Left lung (tissue), 10 donors: Measurements from ENCODE around the gene PDCD7. TPM values are rescaled to one million over a fixed set of nuclear protein-coding genes. Genes with fewer than 3 reads are reported as not detected.

Source experiments
- ATAC-seq: fragments of 200-7000 bp; cut with Tn5 transposase; one replicate; pipeline ENCODE4 v1.9.1; 2020; ENCODE audit warnings: moderate library complexity
- DNase-seq, 4 donors: peaks; one replicate each; pipeline ENCODE4 v3.0.0-alpha.2; 2013 to 2020
- H3K27ac ChIP-seq, 2 donors: fragments of 200-600 bp; sonication (generic) in 1 of 2; one replicate each; pipeline versions ENCODE4 v1.5.0 to v1.8.0; 2020 to 2021
- H3K27me3 ChIP-seq, 2 donors: fragments of 200-600 bp; sonication (generic) in 1 of 2; one replicate each; pipeline versions ENCODE4 v1.5.0 to v1.8.0; 2020 to 2021
- H3K36me3 ChIP-seq, 2 donors: fragments of 200-600 bp; sonication (generic) in 1 of 2; one replicate each; pipeline versions ENCODE4 v1.5.0 to v1.8.0; 2020 to 2021
- H3K4me1 ChIP-seq, 2 donors: fragments of 200-600 bp; one replicate each; pipeline ENCODE4 v1.8.0; 2021
- H3K4me3 ChIP-seq, 2 donors: fragments of 200-600 bp; sonication (generic) in 1 of 2; one replicate each; pipeline versions ENCODE4 v1.5.0 to v1.8.0; 2020 to 2021; ENCODE audit warnings: mild to moderate bottlenecking in 1 of 2
- H3K9me3 ChIP-seq, 2 donors: fragments of 200-600 bp; sonication (generic) in 1 of 2; one replicate each; pipeline versions ENCODE4 v1.5.0 to v1.8.0; 2020 to 2021
- intact Hi-C, 2 donors: fragments of 100-400 bp; cut with DNase I; formaldehyde crosslinking; loops; one replicate each; pipeline versions ENCODE4 v1.11.2 to v1.14.2; 2022
- polyA plus RNA-seq, 6 donors: library from polyadenylated mRNA; unstranded; fragments of 120-200 nt; gene quantifications; one replicate each; pipeline ENCODE4 v1.2.1, GENCODE V29; 2013; ENCODE audit not compliant: insufficient read length in 6 of 6
- total RNA-seq, 2 donors: library from RNA; stranded (reverse); fragmentation: NEBNext Ultra II Directional; extraction: Animal tissue kit (Norgen Biotek cat#: 25700); gene quantifications; one replicate each; pipeline ENCODE4 v1.2.1, GENCODE V29; 2021
- TF ChIP-seq, protein P1 (sequence below), 2 donors: fragments of 200-600 bp; sonication (generic) in 1 of 2; IDR thresholded peaks; one replicate each; pipeline versions ENCODE4 v1.5.0 to v1.8.0; 2021; ENCODE audit warnings: antibody characterized with exemption in 2 of 2
- donor health status: DM: no; HTN: yes; CAD: no.
- donor health status: DM: no; HTN: no; CAD: no.

The PDCD7 gene
- total and polyA plus RNA-seq, 8 donors: 15.8 to 35.4 (median 33.8) TPM

DNA sequence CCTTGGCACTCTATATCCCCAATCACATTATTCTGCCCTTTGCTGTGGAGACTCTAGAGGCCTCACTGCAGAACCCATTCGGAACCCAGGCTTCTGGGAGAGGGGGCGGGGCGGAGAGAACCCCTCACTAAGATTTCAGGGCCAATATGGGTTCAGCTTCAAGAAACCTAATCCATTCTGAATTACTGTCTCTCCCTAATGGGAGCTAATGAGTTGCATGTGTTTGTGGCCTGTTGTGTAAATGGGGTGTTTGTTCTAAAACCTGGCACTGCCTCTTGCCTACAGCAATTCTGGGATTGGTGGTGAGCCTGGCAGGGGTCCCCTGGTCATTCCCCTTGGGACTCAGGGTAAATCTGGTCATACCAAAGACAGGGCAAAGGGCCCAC is 65.2 kb downstream of the PDCD7 start:
- H3K27ac ChIP-seq: peak overlapping the region; percentile 68 to 89
- intact Hi-C loops: no loop called here
- peaks cover 6 to 44% of the 10 kb centered on the region in 2 donors for H3K27me3 ChIP-seq
- H3K9me3 ChIP-seq: no peaks in the 10 kb centered on the region
- no peaks in the 10 kb centered on the region for H3K36me3 ChIP-seq
- TF ChIP-seq, protein P1, sequence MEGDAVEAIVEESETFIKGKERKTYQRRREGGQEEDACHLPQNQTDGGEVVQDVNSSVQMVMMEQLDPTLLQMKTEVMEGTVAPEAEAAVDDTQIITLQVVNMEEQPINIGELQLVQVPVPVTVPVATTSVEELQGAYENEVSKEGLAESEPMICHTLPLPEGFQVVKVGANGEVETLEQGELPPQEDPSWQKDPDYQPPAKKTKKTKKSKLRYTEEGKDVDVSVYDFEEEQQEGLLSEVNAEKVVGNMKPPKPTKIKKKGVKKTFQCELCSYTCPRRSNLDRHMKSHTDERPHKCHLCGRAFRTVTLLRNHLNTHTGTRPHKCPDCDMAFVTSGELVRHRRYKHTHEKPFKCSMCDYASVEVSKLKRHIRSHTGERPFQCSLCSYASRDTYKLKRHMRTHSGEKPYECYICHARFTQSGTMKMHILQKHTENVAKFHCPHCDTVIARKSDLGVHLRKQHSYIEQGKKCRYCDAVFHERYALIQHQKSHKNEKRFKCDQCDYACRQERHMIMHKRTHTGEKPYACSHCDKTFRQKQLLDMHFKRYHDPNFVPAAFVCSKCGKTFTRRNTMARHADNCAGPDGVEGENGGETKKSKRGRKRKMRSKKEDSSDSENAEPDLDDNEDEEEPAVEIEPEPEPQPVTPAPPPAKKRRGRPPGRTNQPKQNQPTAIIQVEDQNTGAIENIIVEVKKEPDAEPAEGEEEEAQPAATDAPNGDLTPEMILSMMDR (IDR thresholded peaks at IDR 0.05): no peak
- ATAC-seq (no peak), DNase-seq (peak in 1 of 4 donors; percentile 27)
- H3K4me3 ChIP-seq: peak overlapping the region; percentile 28 to 37
- H3K4me1 ChIP-seq: peaks cover 11 to 23% of the 10 kb centered on the region in 2 donors

DNA sequence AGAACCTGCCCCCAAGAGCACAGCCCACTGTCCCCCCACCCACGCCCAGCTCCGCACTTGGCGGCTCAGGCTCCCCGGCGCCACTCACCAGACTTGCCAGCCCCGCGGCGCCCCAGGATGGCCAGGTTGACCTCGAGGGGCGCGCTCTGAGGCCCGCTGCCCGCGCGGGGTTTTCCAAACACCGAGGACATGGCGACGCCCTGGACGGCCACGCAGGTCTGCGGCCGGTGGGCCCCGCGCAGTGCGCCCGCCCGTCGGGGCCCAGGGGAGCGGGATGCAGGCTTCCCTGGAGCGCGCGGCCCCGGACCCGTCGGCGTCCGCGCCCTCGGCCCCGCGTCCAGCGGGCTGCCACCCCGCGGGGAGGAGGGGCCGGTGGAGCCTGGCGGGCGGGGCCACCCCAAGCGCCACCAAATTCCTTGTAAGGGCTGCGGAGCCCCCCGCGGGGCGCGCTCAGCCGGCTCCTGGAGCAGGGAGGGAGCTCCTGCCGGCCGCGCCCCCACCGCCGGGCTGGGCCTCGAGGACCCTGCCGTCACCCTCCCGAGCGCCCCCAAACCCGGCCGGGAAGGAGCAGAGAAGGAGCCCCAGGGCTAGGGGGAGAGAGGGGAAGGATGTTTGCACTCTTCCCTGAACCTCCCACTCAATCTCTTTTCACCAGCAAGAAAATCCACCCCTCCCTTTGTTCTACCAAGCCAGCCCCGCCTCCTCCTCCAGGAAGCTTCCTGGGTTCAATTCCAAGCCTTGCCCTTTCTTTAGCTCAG is 65.8 kb downstream of the PDCD7 start, which contains the start of gene RASL12:
Gene RASL12 (minus strand): TSS at position 347 of the 758 bp plus-strand sequence. CDS start 156 bp downstream, at position 191.
- TF ChIP-seq, protein P1 (IDR thresholded peaks at IDR 0.05): no peak
- Histone ChIP-seq H3K9me3 (no peaks in the 10 kb centered on the region), H3K4me1 (peaks cover 11 to 23% of the 10 kb centered on the region in 2 donors), H3K36me3 (no peaks in the 10 kb centered on the region), H3K27me3 (peaks cover 6 to 44% of the 10 kb centered on the region in 2 donors), H3K27ac (peak within 1 kb of the TSS; percentile 68 to 89), H3K4me3 (peak within 1 kb of the TSS; percentile 28 to 37)
- DNase-seq (peak in 1 of 4 donors; percentile 76), ATAC-seq (peak; percentile 32)
- intact Hi-C loops: no loop called here

Other genes with a start within 250 kb of the PDCD7 start
- 1 to 10 TPM; 3.4 to 6.3 TPM for gene ANKDD1A, start 221.9 kb downstream of the PDCD7 start, total RNA-seq
- 10 to 100 TPM in 5 of 6 donors, 1 to 10 TPM in 1; 9.0 to 13.5 (median 11.9) TPM for gene ANKDD1A, start 221.9 kb downstream of the PDCD7 start, polyA plus RNA-seq
- 100 to 1,000 TPM in 1 of 2 donors, 10 to 100 TPM in 1; 93.9 to 123 TPM for gene SPG21, start 143.9 kb downstream of the PDCD7 start, total RNA-seq
- 100 to 1,000 TPM in 4 of 6 donors, 10 to 100 TPM in 2; 94.0 to 118 (median 104) TPM for gene SPG21, start 143.9 kb downstream of the PDCD7 start, polyA plus RNA-seq
- gene MTFMT, start 104.2 kb downstream of the PDCD7 start, total RNA-seq: 10 to 100 TPM; 12.7 to 14.5 TPM
- gene MTFMT, start 104.2 kb downstream of the PDCD7 start, polyA plus RNA-seq: 10 to 100 TPM; 16.6 to 21.7 (median 19.3) TPM
- 1 to 10 TPM in 1 of 2 donors, under 1 TPM in 1; 0.39 to 2.7 TPM for gene SLC51B, start 88.4 kb downstream of the PDCD7 start, total RNA-seq
- gene SLC51B, start 88.4 kb downstream of the PDCD7 start, polyA plus RNA-seq: 10 to 100 TPM; 12.7 to 19.3 (median 14.7) TPM
- 10 to 100 TPM; 23.8 to 24.3 TPM for gene RASL12, start 65.8 kb downstream of the PDCD7 start, total RNA-seq
- 100 to 1,000 TPM in 5 of 6 donors, 10 to 100 TPM in 1; 98.9 to 127 (median 111) TPM for gene RASL12, start 65.8 kb downstream of the PDCD7 start, polyA plus RNA-seq
- gene KBTBD13, start 57.1 kb downstream of the PDCD7 start, total RNA-seq: under 1 TPM in 1 of 2 donors, not detected in 1; 0.18 TPM
- gene KBTBD13, start 57.1 kb downstream of the PDCD7 start, polyA plus RNA-seq: 1 to 10 TPM in 2 of 6 donors, under 1 TPM in 4; 0.61 to 1.4 (median 0.79) TPM
- gene UBAP1L, start 18.6 kb downstream of the PDCD7 start, total RNA-seq: 1 to 10 TPM; 2.7 to 3.8 TPM
- gene UBAP1L, start 18.6 kb downstream of the PDCD7 start, polyA plus RNA-seq: 10 to 100 TPM in 3 of 6 donors, 1 to 10 TPM in 3; 7.6 to 12.4 (median 10.2) TPM
- gene CLPX, start 51.5 kb upstream of the PDCD7 start, total RNA-seq: 10 to 100 TPM; 41.0 to 42.7 TPM
- 10 to 100 TPM; 62.4 to 80.5 (median 65.5) TPM for gene CLPX, start 51.5 kb upstream of the PDCD7 start, polyA plus RNA-seq
- 1 to 10 TPM; 1.4 to 8.5 TPM for gene CILP, start 77.7 kb upstream of the PDCD7 start, total RNA-seq
- 1 to 10 TPM; 1.5 to 2.6 (median 1.6) TPM for gene CILP, start 77.7 kb upstream of the PDCD7 start, polyA plus RNA-seq
- 1 to 10 TPM; 8.0 to 8.2 TPM for gene PARP16, start 153.1 kb upstream of the PDCD7 start, total RNA-seq
- gene PARP16, start 153.1 kb upstream of the PDCD7 start, polyA plus RNA-seq: 10 to 100 TPM; 19.5 to 22.2 (median 20.8) TPM
- gene RNU5A-1, start 162.2 kb upstream of the PDCD7 start, total RNA-seq: not detected
- not detected for gene RNU5A-1, start 162.2 kb upstream of the PDCD7 start, polyA plus RNA-seq
- 10 to 100 TPM in 1 of 2 donors, not detected in 1; 26.6 TPM for gene RNU5B-1, start 170.9 kb upstream of the PDCD7 start, total RNA-seq
- not detected for gene RNU5B-1, start 170.9 kb upstream of the PDCD7 start, polyA plus RNA-seq
- under 1 TPM in 1 of 2 donors, not detected in 1; 0.20 TPM for gene IGDCC3, start 244.2 kb upstream of the PDCD7 start, total RNA-seq
- gene IGDCC3, start 244.2 kb upstream of the PDCD7 start, polyA plus RNA-seq: 10 to 100 TPM in 5 of 6 donors, 1 to 10 TPM in 1; 6.3 to 12.8 (median 12.1) TPM